ENCODE results near the gene ESRRB. TPM values are rescaled to one million over a fixed set of nuclear protein-coding genes. Genes with fewer than 3 reads are reported as not detected.

The ESRRB gene
- total and polyA plus RNA-seq, 9 donors: 0.07 to 0.40 TPM; not detected in 7

- DNase-seq: no peak
- intact Hi-C loops (cut with DNase I): no loop called here
- H3K27me3 ChIP-seq: no peaks in the 10 kb centered on the region
- no peak overlapping the region for H3K27ac ChIP-seq
- H3K4me1 ChIP-seq (ENCODE audit: insufficient read depth): no peaks in the 10 kb centered on the region
- TF ChIP-seq POLR2A (IDR thresholded peaks at IDR 0.05) (no peak), EP300 (IDR thresholded peaks at IDR 0.05) (no peak), CTCF (IDR thresholded peaks at IDR 0.05) (no peak)
- H3K4me3 ChIP-seq: no peak overlapping the region
- H3K36me3 ChIP-seq: no peaks in the 10 kb centered on the region
- H3K9me3 ChIP-seq: no peaks in the 10 kb centered on the region
- WGBS, 3 donors: 81 to 93% (median 89%) methylated on average over 1 of the region's 1 CpG
Measured at GRCh38 chr14:76426161-76426696, 50.3 kb downstream of the ESRRB start.

GRCh38 chr14:76428611-76429010 lies 52.7 kb downstream of the ESRRB start:
- no peaks in the 10 kb centered on the region for H3K27me3 ChIP-seq
- intact Hi-C loops (cut with DNase I): no loop called here
- H3K27ac ChIP-seq: no peak overlapping the region
- WGBS, 3 donors: 61 to 69% (median 68%) methylated on average over 7 of the region's 7 CpGs
- H3K36me3 ChIP-seq: no peaks in the 10 kb centered on the region
- no peak overlapping the region for H3K4me3 ChIP-seq
- TF ChIP-seq CTCF (IDR thresholded peaks at IDR 0.05) (no peak), EP300 (IDR thresholded peaks at IDR 0.05) (no peak), POLR2A (IDR thresholded peaks at IDR 0.05) (no peak)
- H3K4me1 ChIP-seq (ENCODE audit: insufficient read depth): no peaks in the 10 kb centered on the region
- no peak for DNase-seq
- H3K9me3 ChIP-seq: no peaks in the 10 kb centered on the region

- no peak for DNase-seq
- WGBS, 3 donors: 83 to 88% (median 84%) methylated on average over 1 of the region's 1 CpG
- no peaks in the 10 kb centered on the region for H3K27me3 ChIP-seq
- H3K4me3 ChIP-seq: no peak overlapping the region
- H3K4me1 ChIP-seq (ENCODE audit: insufficient read depth): no peaks in the 10 kb centered on the region
- H3K36me3 ChIP-seq: no peaks in the 10 kb centered on the region
- TF ChIP-seq EP300 (IDR thresholded peaks at IDR 0.05) (no peak), CTCF (IDR thresholded peaks at IDR 0.05) (no peak), POLR2A (IDR thresholded peaks at IDR 0.05) (no peak)
- intact Hi-C loops (cut with DNase I): no loop called here
- no peak overlapping the region for H3K27ac ChIP-seq
- no peaks in the 10 kb centered on the region for H3K9me3 ChIP-seq
Measured at GRCh38 chr14:76430017-76430416, 54.1 kb downstream of the ESRRB start.

DNA sequence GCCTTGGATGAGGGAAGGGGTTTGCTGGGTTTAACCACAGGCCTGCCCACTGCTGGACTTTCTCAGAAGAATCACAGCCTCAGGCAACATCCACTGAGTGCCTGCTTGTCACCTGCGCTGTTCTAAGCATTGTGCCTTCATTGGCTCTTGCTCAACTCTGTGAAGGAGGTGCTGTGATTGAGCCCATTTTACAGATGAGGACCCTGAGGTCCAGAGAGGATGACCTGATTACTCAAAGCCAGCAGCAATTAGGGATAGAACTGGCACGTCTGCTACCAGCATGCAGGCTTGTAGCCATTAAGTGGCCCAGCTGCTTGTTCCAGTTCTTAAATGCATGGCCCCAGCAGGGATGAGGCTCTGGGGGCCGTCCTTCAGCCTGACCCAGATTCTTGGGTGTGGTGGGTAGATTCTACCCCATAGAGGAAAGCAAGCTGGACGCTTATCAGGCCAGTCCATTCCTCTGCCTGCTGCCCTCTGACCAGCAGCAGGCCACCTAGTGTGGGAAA lies 54.6 kb downstream of the ESRRB start:
- 68 to 80% (median 73%) methylated on average over 4 of the region's 4 CpGs for WGBS, 3 donors
- TF ChIP-seq EP300 (IDR thresholded peaks at IDR 0.05) (no peak), POLR2A (IDR thresholded peaks at IDR 0.05) (no peak), CTCF (IDR thresholded peaks at IDR 0.05) (no peak)
- no peaks in the 10 kb centered on the region for H3K4me1 ChIP-seq (ENCODE audit: insufficient read depth)
- intact Hi-C loops (cut with DNase I): no loop called here
- H3K27ac ChIP-seq: no peak overlapping the region
- DNase-seq: no peak
- H3K9me3 ChIP-seq: no peaks in the 10 kb centered on the region
- H3K4me3 ChIP-seq: no peak overlapping the region
- no peaks in the 10 kb centered on the region for H3K36me3 ChIP-seq
- no peaks in the 10 kb centered on the region for H3K27me3 ChIP-seq

Measured in ovary (tissue), 9 donors.